Ishikawa (cell line): ENCODE results near the gene DIP2C.

ENCODE experiments used
- CEBPB ChIP-seq: IDR thresholded peaks from 2 replicates; pipeline ENCODE4 v1.6.1; 2012
- CREB1 ChIP-seq: IDR thresholded peaks from 2 replicates; pipeline ENCODE4 v1.6.1; 2012; ENCODE audit warnings: low read depth
- EGR1 ChIP-seq: IDR thresholded peaks from 2 replicates; pipeline ENCODE4 v1.6.1; 2012
- EP300 ChIP-seq: IDR thresholded peaks from 2 replicates; pipeline ENCODE4 v1.6.1; 2012; ENCODE audit warnings: borderline replicate concordance
- FOXM1 ChIP-seq: IDR thresholded peaks from 2 replicates; pipeline ENCODE4 v1.6.1; 2012; ENCODE audit warnings: low read depth, borderline replicate concordance
- NFIC ChIP-seq: IDR thresholded peaks from 2 replicates; pipeline ENCODE4 v1.6.1; 2012
- RAD21 ChIP-seq: IDR thresholded peaks from 2 replicates; pipeline ENCODE4 v1.6.1; 2012; ENCODE audit warnings: low read depth
- TAF1 ChIP-seq: IDR thresholded peaks from 2 replicates; pipeline ENCODE4 v1.6.1; 2012; ENCODE audit warnings: low read depth, mild to moderate bottlenecking
- TCF12 ChIP-seq: IDR thresholded peaks from 2 replicates; pipeline ENCODE4 v1.6.1; 2012; ENCODE audit warnings: low read depth
- TEAD4 ChIP-seq: IDR thresholded peaks from 2 replicates; pipeline ENCODE4 v1.6.1; 2012
- YY1 ChIP-seq: IDR thresholded peaks from 2 replicates; pipeline ENCODE4 v1.6.1; 2012; ENCODE audit warnings: low read depth
- ZBTB7A ChIP-seq: IDR thresholded peaks from 2 replicates; pipeline ENCODE4 v1.6.1; 2012; ENCODE audit warnings: low read depth
- TF ChIP-seq, protein P1 (sequence below): IDR thresholded peaks from 2 replicates; pipeline ENCODE4 v1.6.1; 2012; ENCODE audit warnings: low read depth, mild to moderate bottlenecking
- TF ChIP-seq, protein P2 (sequence below): IDR thresholded peaks from 2 replicates; pipeline ENCODE4 v1.6.1; 2012
- TF ChIP-seq, protein P3 (sequence below): IDR thresholded peaks from 2 replicates; pipeline ENCODE4 v1.6.1; 2012

DIP2C gene

DNA sequence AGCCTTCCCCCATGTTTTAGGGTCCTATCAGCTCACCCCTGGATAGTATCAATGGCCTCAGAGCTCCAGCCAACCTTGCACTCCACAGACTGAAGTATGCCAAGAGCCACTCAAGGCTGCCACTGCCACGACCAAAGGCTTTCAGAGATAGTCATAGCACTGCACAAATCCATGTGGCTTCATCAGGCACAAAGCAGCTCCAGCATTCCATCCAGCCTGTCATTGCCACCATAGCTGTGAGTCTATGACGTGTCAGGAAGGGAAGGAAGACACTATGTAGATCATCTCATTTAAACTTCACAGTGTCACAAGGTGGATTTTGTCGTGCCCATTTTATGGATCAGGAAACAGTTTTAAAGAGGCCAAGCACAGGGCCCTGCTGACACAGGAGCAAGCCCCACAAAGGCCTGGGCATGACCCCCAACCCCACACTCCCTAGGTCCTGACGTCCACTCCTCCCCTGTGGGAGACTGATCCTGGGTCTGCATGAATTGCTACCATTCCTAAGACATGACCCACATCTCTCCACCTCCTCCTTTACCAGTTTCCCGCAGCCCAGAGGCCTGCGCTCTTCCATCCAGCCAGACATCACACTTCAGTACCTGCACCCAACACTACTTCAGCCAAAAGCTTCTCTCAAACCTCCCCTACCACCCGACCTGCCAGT is 119.4 kb downstream of the DIP2C start:
- TF ChIP-seq FOXM1 (no peak), TAF1 (no peak), EP300 (no peak), YY1 (no peak), NFIC (no peak)

DNA sequence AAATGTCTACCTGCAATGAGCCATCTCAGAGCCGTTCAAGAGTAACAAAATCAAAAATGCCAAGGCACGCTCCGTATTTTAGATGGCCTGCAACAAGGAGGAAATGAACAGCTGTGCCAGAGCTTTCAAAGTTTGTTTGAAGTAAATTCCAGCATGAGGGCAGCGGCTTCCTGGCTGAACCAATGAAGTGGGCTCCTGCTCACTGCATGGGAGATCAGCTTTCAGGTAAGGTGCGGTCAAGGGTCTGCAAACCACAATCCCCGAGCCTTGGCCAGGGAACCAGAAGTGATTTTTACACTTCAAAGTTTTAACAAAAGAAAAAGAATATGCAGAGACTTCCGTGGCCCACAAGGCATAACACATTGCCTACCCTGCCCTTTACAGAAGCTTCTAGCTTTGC is 120.6 kb downstream of the DIP2C start:
- no peak for TF ChIP-seq TCF12
- no peak for TF ChIP-seq FOXM1
- TF ChIP-seq TEAD4 = no peak
- TF ChIP-seq ZBTB7A = no peak
- TF ChIP-seq, protein P1, sequence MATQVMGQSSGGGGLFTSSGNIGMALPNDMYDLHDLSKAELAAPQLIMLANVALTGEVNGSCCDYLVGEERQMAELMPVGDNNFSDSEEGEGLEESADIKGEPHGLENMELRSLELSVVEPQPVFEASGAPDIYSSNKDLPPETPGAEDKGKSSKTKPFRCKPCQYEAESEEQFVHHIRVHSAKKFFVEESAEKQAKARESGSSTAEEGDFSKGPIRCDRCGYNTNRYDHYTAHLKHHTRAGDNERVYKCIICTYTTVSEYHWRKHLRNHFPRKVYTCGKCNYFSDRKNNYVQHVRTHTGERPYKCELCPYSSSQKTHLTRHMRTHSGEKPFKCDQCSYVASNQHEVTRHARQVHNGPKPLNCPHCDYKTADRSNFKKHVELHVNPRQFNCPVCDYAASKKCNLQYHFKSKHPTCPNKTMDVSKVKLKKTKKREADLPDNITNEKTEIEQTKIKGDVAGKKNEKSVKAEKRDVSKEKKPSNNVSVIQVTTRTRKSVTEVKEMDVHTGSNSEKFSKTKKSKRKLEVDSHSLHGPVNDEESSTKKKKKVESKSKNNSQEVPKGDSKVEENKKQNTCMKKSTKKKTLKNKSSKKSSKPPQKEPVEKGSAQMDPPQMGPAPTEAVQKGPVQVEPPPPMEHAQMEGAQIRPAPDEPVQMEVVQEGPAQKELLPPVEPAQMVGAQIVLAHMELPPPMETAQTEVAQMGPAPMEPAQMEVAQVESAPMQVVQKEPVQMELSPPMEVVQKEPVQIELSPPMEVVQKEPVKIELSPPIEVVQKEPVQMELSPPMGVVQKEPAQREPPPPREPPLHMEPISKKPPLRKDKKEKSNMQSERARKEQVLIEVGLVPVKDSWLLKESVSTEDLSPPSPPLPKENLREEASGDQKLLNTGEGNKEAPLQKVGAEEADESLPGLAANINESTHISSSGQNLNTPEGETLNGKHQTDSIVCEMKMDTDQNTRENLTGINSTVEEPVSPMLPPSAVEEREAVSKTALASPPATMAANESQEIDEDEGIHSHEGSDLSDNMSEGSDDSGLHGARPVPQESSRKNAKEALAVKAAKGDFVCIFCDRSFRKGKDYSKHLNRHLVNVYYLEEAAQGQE = no peak
- no peak for TF ChIP-seq TAF1
- TF ChIP-seq NFIC = no peak
- no peak for TF ChIP-seq CREB1
- TF ChIP-seq, protein P2, sequence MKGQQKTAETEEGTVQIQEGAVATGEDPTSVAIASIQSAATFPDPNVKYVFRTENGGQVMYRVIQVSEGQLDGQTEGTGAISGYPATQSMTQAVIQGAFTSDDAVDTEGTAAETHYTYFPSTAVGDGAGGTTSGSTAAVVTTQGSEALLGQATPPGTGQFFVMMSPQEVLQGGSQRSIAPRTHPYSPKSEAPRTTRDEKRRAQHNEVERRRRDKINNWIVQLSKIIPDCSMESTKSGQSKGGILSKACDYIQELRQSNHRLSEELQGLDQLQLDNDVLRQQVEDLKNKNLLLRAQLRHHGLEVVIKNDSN = no peak
- TF ChIP-seq RAD21 = no peak
- TF ChIP-seq YY1 = no peak
- TF ChIP-seq, protein P3, sequence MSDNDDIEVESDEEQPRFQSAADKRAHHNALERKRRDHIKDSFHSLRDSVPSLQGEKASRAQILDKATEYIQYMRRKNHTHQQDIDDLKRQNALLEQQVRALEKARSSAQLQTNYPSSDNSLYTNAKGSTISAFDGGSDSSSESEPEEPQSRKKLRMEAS = no peak
- TF ChIP-seq EP300 = no peak
- no peak for TF ChIP-seq CEBPB

DNA sequence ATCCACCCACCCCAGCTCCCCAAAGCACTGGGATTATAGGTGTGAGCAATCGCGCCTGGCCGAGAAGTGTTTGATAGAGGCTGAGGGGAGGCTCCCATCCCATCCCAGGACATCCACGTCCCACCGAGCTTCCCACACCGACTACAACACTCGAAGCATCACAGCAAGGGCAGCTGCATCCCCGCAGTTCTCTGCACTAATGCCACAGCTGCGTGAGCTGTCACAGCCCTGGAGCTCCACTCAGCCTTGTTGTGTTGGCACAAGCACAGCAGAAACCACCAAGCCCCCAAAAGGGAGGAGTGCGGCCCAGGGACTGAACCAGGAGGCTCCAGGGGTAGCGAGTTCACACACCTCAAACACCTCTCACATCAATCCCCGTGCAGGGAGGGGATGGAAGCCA is 121.6 kb downstream of the DIP2C start:
- TF ChIP-seq FOXM1 (no peak), RAD21 (no peak), TEAD4 (no peak), EGR1 (no peak), YY1 (no peak), NFIC (no peak), TCF12 (no peak), CEBPB (no peak), EP300 (no peak), CREB1 (no peak), TAF1 (no peak)
- TF ChIP-seq, protein P2 = no peak
- TF ChIP-seq, protein P3 = no peak
- TF ChIP-seq, protein P1 = no peak

DNA sequence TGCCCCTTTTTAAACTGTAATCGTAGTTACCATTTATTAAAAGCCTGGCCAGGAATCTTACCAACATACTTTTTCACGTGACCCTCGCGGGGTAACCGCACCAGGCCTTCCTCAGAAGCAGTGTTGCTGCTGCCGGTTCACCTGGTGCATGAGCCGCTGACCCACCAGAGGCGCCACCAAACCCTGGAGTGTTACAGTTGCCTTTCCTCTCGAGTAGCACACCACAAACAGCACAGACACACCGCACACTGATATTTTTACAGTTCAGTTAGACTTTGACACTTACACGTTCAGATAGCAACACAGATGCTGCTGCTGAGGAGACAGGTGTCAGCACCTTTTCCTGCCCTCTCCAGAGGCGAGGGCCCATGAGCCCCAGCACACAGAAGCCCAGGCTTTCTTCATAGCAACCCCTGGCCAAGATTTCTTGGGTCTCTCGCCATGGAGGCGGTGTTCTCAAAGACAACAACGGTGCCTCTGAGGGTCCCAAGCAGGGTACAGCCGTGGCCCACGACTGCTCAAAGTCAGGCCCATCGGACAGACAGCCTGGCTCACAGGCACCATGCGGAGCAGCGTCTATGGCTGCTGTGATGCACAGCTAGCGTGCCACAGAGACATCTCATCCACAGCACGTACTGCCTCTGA is 123.1 kb downstream of the DIP2C start:
- TF ChIP-seq, protein P1 = no peak
- TF ChIP-seq FOXM1 (no peak), TAF1 (no peak), CEBPB (no peak), ZBTB7A (no peak), EGR1 (no peak), TCF12 (no peak), RAD21 (no peak), NFIC (no peak), TEAD4 (no peak), CREB1 (no peak), EP300 (no peak), YY1 (no peak)
- TF ChIP-seq, protein P3 = no peak
